HUES6 (cell line): Measurements from ENCODE around the gene DIRAS1.

Experiments used
- H3K27ac ChIP-seq: 2 replicates; pipeline ENCODE4 v1.7.0; 2013; ENCODE audit warnings: low read depth, mild to moderate bottlenecking, low read length, inconsistent platforms
- H3K27me3 ChIP-seq: 2 replicates; pipeline ENCODE4 v1.6.1; 2013; ENCODE audit warnings: low read length; ENCODE audit not compliant: control insufficient read depth, insufficient read depth
- H3K36me3 ChIP-seq: 2 replicates; pipeline ENCODE4 v1.6.1; 2013; ENCODE audit warnings: low read length; ENCODE audit not compliant: control insufficient read depth, insufficient read depth
- H3K4me1 ChIP-seq: 2 replicates; pipeline ENCODE4 v1.6.1; 2013; ENCODE audit warnings: low read length; ENCODE audit not compliant: control insufficient read depth, insufficient read depth
- H3K4me3 ChIP-seq: 2 replicates; pipeline ENCODE4 v1.5.1; 2013; ENCODE audit warnings: low read depth, low read length
- H3K9ac ChIP-seq: one replicate; pipeline ENCODE4 v1.6.1; 2013; ENCODE audit warnings: mild to moderate bottlenecking, low read length
- H3K9me3 ChIP-seq: 2 replicates; pipeline ENCODE4 v1.6.1; 2013; ENCODE audit warnings: low read depth, low read length; ENCODE audit not compliant: control insufficient read depth, insufficient read depth

The DIRAS1 gene

GRCh38 chr19:2703077-2703437, 18.1 kb downstream of the DIRAS1 start:
- peaks cover 29% of the 10 kb centered on the region for H3K27me3 ChIP-seq
- no peak overlapping the region for H3K9ac ChIP-seq
- H3K27ac ChIP-seq: no peak overlapping the region
- H3K4me1 ChIP-seq: peaks cover 12% of the 10 kb centered on the region; the same call in 1 of the 2 replicates
- no peaks in the 10 kb centered on the region for H3K36me3 ChIP-seq
- no peaks in the 10 kb centered on the region for H3K9me3 ChIP-seq
- H3K4me3 ChIP-seq: no peak overlapping the region

- Histone ChIP-seq H3K4me1 (peaks cover 12% of the 10 kb centered on the region; the same call in 1 of the 2 replicates), H3K9me3 (no peaks in the 10 kb centered on the region), H3K27ac (no peak within 1 kb of the TSS), H3K4me3 (peak within 1 kb of the TSS; percentile 82), H3K36me3 (no peaks in the 10 kb centered on the region), H3K9ac (no peak within 1 kb of the TSS), H3K27me3 (peaks cover 29% of the 10 kb centered on the region)
Observed at GRCh38 chr19:2702170-2703076, 18.7 kb downstream of the DIRAS1 start, which contains the start of gene GNG7. GNG7 (minus strand) TSS chr19:2702694; CDS start chr19:2520688, 182,006 bp downstream.

- Histone ChIP-seq H3K9ac (no peak overlapping the region), H3K36me3 (no peaks in the 10 kb centered on the region), H3K4me3 (peak overlapping the region; percentile 82), H3K9me3 (no peaks in the 10 kb centered on the region), H3K27ac (no peak overlapping the region), H3K27me3 (peaks cover 29% of the 10 kb centered on the region), H3K4me1 (peaks cover 12% of the 10 kb centered on the region; the same call in 1 of the 2 replicates)
Observed at GRCh38 chr19:2701361-2702169, 19.6 kb downstream of the DIRAS1 start.

DNA sequence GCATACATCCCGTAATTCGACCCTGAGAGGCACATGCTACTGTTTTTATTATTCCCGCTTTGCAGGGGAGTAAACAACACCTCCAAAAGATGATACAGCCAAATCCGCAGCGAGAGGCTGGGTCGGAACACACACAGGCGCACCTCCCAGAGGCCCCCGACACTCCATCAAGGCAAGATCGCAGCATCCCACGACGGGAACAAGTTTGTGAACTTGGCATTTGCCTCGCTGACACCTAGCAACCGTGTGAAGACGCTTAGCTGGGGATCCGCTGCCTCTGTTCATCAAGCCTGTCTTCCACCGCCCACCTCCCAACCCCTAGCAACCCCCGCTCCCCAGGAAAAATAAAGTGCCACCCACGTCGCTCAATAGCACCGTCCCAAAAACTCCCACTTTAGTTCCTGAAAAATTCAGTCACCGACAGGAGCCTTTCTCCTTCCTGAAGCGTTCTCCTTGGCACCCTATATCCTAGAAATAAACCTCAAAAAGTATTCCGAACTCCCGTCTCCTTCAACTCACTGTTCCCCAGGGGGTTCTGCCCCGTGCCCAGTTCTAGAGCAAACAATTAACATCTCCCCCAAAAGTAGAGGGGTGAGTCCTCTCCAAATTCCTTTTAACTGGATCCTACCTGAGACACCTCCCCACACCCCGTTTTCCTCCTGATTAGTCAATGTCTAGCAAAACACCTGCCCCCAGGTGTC, 20.4 kb downstream of the DIRAS1 start:
- H3K4me1 ChIP-seq: peaks cover 12% of the 10 kb centered on the region; the same call in 1 of the 2 replicates
- no peak overlapping the region for H3K27ac ChIP-seq
- H3K9ac ChIP-seq: no peak overlapping the region
- peaks cover 29% of the 10 kb centered on the region for H3K27me3 ChIP-seq
- peak overlapping the region; percentile 82 for H3K4me3 ChIP-seq
- H3K9me3 ChIP-seq: no peaks in the 10 kb centered on the region
- no peaks in the 10 kb centered on the region for H3K36me3 ChIP-seq

DNA sequence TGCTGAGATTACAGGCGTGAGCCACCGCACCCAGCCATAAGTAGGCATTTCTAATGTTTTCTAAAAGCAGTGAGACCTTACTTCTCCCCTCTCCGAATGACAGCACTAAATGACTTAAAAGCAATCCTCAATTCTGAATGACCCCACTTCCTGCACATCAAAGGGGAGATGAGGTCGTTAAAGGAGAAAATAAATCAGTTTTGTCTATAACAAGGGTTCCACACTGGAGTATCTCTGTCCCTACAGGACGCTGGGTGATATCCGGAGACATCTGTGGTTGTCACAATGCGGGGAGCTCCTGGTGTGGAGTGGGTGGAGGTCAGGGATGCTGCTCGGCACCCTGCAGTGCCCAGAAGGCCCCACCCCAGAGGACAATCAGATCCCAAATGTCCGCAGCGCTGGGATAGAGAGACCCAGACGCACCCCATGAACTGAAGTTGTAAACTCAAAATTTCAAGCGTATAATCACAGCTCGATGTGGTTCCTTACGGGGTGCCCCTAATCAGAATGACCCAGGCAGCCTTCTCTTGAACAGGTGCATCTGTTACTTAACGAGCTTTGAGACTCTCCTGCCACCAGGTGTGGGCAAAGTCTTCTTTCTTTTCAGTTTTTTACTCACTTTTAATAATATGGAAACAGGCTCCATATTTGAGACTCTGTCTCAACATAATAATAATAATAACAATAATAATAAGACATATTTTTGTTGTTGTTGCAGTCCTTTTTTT, 21.6 kb downstream of the DIRAS1 start:
- no peak overlapping the region for H3K9ac ChIP-seq
- no peaks in the 10 kb centered on the region for H3K36me3 ChIP-seq
- H3K4me3 ChIP-seq: no peak overlapping the region
- H3K27me3 ChIP-seq: peaks cover 29% of the 10 kb centered on the region
- H3K4me1 ChIP-seq: peaks cover 12% of the 10 kb centered on the region; the same call in 1 of the 2 replicates
- H3K9me3 ChIP-seq: no peaks in the 10 kb centered on the region
- no peak overlapping the region for H3K27ac ChIP-seq

GRCh38 chr19:2694196-2694595, 27.0 kb downstream of the DIRAS1 start:
- Histone ChIP-seq H3K36me3 (no peaks in the 10 kb centered on the region), H3K27me3 (no peaks in the 10 kb centered on the region; the same call in 1 of the 2 replicates), H3K4me1 (no peaks in the 10 kb centered on the region), H3K9me3 (no peaks in the 10 kb centered on the region), H3K27ac (no peak overlapping the region), H3K4me3 (no peak overlapping the region), H3K9ac (no peak overlapping the region)

DNA sequence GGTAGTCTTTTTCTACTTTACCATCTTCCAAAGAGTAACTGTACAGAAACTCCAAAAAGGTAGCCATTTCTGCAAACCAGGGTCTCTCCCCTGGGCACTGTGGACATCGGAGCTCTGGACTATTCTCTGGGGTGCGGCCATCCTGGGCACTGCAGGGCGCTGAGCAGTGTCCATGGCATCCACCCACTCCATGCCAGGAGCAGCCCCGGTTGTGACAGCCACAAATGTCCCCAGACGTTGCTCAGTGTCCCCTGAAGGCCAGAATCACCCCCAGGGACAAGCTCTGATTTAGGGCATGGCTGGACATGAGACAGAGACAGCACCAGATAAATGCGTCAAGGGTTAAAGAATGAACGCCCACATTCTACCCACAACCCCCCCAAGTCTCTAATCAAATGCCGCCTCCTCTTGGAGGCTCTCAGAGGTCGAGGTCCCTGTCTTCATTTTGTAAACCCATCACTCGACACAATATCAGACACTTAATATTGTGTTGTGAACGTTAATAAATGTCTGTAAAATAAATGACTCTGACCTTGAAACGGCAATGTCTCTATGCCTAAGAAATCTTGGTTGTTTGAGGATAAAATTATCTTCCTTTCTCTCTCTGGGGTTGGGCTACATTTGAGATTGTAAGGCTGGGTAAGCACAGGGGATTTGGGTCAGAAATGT, 27.5 kb downstream of the DIRAS1 start:
- Histone ChIP-seq H3K9ac (no peak overlapping the region), H3K27ac (no peak overlapping the region), H3K4me1 (no peaks in the 10 kb centered on the region), H3K4me3 (no peak overlapping the region), H3K36me3 (no peaks in the 10 kb centered on the region), H3K9me3 (no peaks in the 10 kb centered on the region), H3K27me3 (no peaks in the 10 kb centered on the region)

DNA sequence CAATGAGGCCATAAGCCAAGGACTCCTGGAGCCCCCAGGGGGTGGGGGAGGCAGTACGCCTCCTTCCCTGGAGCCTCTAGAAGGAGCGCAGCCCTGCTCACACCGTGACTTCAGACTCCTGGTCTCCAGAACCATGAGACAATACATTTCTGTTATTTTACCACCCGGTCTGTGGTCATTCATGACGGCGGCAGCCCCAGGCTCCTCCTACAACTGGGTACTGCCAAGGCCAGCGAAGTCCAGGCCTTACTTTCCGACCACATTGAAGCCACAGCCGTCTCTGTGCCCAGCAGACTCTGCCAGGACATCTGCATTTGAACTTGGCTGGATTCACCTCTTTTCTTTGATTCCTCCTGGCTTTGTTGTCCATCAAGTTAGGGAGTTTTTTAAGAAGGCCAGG, 29.2 kb downstream of the DIRAS1 start:
- no peak overlapping the region for H3K9ac ChIP-seq
- no peak overlapping the region for H3K4me3 ChIP-seq
- H3K9me3 ChIP-seq: no peaks in the 10 kb centered on the region
- H3K4me1 ChIP-seq: no peaks in the 10 kb centered on the region
- H3K27ac ChIP-seq: no peak overlapping the region
- H3K27me3 ChIP-seq: no peaks in the 10 kb centered on the region
- no peaks in the 10 kb centered on the region for H3K36me3 ChIP-seq

- Histone ChIP-seq H3K9ac (no peak overlapping the region), H3K27ac (no peak overlapping the region), H3K4me3 (no peak overlapping the region), H3K36me3 (no peaks in the 10 kb centered on the region), H3K27me3 (no peaks in the 10 kb centered on the region), H3K4me1 (no peaks in the 10 kb centered on the region), H3K9me3 (no peaks in the 10 kb centered on the region)
Observed at GRCh38 chr19:2690856-2691255, 30.3 kb downstream of the DIRAS1 start.

GRCh38 chr19:2686360-2686759, 34.8 kb downstream of the DIRAS1 start:
- no peaks in the 10 kb centered on the region for H3K36me3 ChIP-seq
- no peak overlapping the region for H3K27ac ChIP-seq
- H3K4me1 ChIP-seq: no peaks in the 10 kb centered on the region
- no peaks in the 10 kb centered on the region for H3K27me3 ChIP-seq
- H3K4me3 ChIP-seq: no peak overlapping the region
- H3K9me3 ChIP-seq: no peaks in the 10 kb centered on the region
- no peak overlapping the region for H3K9ac ChIP-seq
